GM13976 (cell line): ENCODE results near the gene GLYR1.

Experiments
- DNase-seq: peaks from one replicate; pipeline ENCODE4 v3.0.0; 2012; ENCODE audit warnings: low spot score
- in situ Hi-C: fragments of 300-500 bp; cut with MboI; formaldehyde crosslinking; loops from one replicate; pipeline ENCODE4 v1.12.0; 2022; ENCODE audit warnings: low sequenced_read_pairs, mixed read lengths, inconsistent platforms; ENCODE audit not compliant: unreplicated experiment
- TF ChIP-seq, protein P1 (sequence below): IDR thresholded peaks from 2 replicates; pipeline ENCODE4 v1.5.1; 2012; ENCODE audit warnings: borderline replicate concordance, mild to moderate bottlenecking; ENCODE audit not compliant: insufficient read depth; ENCODE audit errors: extremely low read depth, missing control alignments, control extremely low read depth

GLYR1 gene

DNA sequence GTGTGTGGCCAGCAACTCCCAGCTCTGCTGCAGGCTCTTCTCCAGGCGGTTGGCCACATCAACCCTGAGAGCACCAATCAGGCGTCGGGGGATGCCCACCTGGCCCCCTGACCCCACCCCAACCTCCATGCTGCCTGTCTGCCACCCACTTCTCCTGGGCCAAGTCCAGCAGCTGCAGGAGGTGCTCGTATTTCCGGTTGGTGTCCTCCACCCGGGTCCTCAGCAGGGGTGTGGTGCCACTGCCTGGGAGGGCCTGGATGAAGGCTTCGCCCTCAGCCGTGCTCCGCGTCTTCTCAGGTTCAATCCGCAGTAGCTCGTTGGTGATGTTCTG is 44.8 kb upstream of the GLYR1 start:
- in situ Hi-C loops: no loop called here
- DNase-seq: no peak
- TF ChIP-seq, protein P1, sequence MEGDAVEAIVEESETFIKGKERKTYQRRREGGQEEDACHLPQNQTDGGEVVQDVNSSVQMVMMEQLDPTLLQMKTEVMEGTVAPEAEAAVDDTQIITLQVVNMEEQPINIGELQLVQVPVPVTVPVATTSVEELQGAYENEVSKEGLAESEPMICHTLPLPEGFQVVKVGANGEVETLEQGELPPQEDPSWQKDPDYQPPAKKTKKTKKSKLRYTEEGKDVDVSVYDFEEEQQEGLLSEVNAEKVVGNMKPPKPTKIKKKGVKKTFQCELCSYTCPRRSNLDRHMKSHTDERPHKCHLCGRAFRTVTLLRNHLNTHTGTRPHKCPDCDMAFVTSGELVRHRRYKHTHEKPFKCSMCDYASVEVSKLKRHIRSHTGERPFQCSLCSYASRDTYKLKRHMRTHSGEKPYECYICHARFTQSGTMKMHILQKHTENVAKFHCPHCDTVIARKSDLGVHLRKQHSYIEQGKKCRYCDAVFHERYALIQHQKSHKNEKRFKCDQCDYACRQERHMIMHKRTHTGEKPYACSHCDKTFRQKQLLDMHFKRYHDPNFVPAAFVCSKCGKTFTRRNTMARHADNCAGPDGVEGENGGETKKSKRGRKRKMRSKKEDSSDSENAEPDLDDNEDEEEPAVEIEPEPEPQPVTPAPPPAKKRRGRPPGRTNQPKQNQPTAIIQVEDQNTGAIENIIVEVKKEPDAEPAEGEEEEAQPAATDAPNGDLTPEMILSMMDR: no peak

DNA sequence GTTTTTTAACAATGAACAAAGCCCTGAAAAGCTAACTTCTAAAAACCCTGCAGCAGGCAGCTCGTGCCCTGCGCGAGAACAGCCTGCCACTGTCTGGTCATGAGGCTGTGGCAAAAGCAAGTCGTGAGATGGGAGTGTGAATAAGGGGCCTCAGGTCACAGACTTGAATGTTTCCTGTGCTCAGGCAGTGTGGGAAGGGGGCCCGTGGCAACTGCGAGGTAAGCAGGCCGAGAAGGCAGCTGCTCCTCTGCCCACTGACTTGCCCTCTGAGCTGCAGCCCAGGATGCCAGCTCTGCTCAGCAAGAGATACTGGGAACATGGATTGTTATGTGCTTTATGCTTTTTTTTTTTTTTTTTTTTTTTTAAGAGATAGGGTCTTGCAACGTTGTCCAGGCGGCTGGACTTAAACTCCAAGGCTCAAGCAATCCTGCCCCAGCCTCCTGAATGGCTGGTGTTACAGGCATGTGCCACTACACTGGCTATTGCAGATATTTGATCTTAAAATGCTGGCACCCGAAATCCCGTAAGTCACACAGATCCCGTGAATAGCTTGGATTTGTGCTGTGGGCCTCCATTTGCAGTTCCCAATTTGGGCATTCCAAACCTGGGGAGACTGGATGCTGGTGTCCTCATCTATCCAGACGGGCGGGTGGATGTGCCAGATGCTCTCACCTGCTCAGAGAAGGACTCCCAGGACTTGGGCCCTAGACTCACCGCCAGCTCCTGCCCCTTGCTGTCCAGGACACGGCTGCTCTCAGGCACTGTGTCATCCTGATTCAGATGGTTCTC is 44.2 kb upstream of the GLYR1 start:
- TF ChIP-seq, protein P1: no peak
- no peak for DNase-seq
- in situ Hi-C loops: no loop called here

DNA sequence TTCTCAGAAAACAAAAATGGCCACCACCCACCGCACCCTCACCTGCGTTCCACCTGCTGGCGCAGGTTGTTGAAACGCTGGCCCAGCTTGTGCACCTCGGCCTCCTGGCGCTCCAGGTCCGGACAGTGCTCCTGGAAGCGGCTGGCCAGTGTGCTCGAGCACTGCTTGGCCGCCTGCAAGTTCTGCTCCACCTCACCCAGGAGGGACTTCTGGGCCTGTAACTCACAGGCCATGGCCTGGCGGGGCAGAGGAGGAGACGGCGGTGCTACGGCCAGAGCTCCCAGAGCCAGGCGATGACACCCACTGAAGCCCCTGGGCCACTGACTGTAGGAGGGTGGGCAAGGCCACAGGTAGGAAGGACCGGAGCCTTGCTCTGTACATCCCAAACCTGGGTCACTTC is 43.6 kb upstream of the GLYR1 start:
- in situ Hi-C loops: no loop called here

DNA sequence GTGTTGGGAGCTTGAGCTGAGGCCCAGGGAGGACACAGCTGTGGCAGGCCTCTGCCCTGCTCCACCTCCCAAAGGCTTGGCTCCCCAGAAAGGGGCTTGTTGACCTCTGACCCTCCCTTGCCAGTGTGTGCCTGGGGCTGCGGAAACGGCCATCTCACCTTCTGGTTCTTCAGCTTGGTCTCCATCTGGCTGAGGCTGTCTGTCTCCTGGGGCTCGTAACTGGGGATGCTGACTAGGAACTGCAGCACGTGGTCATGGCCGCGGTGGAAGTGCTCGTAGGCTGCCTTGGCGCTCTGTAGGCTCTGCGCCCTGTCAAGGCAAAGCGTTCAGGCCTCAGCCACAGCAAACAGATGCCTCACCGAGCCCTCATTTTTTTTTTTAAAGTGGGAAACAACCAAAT is 42.9 kb upstream of the GLYR1 start:
- TF ChIP-seq, protein P1: no peak
- in situ Hi-C loops: no loop called here
- DNase-seq: no peak

More for the DNA sequence above, 43.6 kb upstream of the GLYR1 start:
- DNase-seq: no peak
- TF ChIP-seq, protein P1: no peak

DNA sequence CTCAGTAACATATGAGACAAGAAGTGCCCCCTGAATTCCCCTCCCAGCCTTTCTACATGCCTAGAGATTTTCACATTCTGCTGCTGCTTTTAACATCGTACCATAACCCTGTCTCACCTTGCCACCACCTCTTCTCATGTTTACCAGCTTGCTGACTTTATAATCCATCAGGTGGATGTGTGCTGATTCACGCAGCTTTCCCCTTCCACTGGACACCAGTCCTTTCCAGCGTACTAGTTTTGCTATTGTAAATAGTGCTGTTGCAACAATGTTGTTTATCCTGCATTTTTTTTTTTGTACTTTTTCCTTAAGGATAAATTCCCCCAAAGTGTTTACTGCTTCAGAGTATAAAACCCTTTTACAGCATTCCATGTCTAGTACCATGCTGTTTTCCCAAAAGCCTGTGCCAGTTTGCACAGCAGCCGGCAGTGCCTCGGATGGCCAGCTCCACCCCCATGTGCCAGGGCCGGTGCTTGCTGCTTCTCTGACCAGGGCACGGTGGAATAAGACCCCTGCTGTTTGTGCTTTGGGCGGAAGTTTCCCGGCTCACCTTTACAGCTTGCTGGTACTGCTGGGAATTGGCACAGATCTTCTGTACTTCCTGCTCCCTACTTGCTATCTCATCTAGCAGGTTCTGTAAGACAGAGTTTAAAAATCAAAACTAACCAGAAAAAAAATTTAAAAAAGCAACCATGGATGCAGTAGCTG is 41.5 kb upstream of the GLYR1 start:
- in situ Hi-C loops: no loop called here
- DNase-seq: no peak
- TF ChIP-seq, protein P1: no peak

DNA sequence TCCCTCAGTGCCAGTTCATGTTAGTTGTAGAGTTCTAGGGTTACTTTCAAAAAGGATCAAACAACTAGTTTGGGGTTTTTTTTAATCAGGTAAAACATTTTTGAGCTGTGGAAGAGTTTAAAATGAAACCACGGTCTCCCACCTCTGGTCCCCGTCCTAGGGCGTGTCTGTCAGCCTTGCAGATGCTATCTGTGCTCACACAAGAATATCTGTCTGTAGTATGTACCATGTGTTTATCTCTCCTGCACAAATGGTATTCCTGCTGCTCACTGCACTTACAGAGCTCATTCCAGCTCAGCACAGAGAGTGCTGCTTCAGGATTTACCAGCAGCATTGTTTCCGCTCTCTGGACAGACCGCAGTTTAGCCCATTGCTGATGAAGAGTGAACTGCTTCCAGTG is 39.1 kb upstream of the GLYR1 start:
- DNase-seq: no peak
- in situ Hi-C loops: no loop called here
- TF ChIP-seq, protein P1: no peak
